OCI-LY3 (cell line): ENCODE data around the gene CLDN15.

ENCODE experiments used
- CTCF ChIP-seq: fragments of 200-600, 300-600 bp; sonication (generic); IDR thresholded peaks from 2 replicates; pipeline ENCODE4 v1.5.1; 2014; ENCODE audit warnings: antibody characterized with exemption, low read length, low read depth
- EZH2phosphoT487 ChIP-seq: fragments of 200-600 bp; shearing (Covaris generic); IDR thresholded peaks from 2 replicates; pipeline ENCODE4 v1.6.1; 2018; ENCODE audit warnings: antibody characterized with exemption, mixed run types, low read depth

DNA sequence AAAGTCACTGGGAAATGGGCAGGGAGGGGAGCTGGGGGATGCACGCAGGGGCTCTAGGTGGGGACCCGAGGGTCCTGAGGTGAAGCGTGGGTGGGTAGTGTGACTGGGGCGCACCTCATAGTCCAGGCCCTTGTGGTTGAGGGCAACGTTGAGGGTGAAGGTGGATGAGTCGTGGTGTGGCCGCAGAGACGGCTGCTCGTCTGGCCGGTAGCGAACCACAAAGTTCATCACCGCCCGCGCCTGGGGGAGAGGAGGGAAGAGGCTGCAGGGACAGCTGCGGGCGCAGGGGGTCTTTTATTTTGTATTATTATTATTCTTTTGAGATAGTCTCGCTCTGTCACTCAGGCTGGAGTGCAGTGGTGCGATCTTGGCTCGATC lies 30.9 kb downstream of the CLDN15 start:
- TF ChIP-seq CTCF: no peak
- no peak for TF ChIP-seq EZH2phosphoT487
